Measurements from ENCODE around the gene RAB19. TPM values are rescaled to one million over a fixed set of nuclear protein-coding genes. Genes with fewer than 3 reads are reported as not detected.
A peak's percentile ranks its signal among the peaks of the same experiment; 100 is the strongest.

The RAB19 gene
- total and polyA plus RNA-seq, 9 of the 15 experiments (the other 6 are each of a cell fraction or from before 2014, with no cell fraction given) = not detected

GRCh38 chr7:140476698-140477261 is 72.9 kb downstream of the RAB19 start (continued):
- TF ChIP-seq THAP12 (CRISPR knock-in tag; IDR thresholded peaks at IDR 0.05) = no peak
- TF ChIP-seq, protein P1, sequence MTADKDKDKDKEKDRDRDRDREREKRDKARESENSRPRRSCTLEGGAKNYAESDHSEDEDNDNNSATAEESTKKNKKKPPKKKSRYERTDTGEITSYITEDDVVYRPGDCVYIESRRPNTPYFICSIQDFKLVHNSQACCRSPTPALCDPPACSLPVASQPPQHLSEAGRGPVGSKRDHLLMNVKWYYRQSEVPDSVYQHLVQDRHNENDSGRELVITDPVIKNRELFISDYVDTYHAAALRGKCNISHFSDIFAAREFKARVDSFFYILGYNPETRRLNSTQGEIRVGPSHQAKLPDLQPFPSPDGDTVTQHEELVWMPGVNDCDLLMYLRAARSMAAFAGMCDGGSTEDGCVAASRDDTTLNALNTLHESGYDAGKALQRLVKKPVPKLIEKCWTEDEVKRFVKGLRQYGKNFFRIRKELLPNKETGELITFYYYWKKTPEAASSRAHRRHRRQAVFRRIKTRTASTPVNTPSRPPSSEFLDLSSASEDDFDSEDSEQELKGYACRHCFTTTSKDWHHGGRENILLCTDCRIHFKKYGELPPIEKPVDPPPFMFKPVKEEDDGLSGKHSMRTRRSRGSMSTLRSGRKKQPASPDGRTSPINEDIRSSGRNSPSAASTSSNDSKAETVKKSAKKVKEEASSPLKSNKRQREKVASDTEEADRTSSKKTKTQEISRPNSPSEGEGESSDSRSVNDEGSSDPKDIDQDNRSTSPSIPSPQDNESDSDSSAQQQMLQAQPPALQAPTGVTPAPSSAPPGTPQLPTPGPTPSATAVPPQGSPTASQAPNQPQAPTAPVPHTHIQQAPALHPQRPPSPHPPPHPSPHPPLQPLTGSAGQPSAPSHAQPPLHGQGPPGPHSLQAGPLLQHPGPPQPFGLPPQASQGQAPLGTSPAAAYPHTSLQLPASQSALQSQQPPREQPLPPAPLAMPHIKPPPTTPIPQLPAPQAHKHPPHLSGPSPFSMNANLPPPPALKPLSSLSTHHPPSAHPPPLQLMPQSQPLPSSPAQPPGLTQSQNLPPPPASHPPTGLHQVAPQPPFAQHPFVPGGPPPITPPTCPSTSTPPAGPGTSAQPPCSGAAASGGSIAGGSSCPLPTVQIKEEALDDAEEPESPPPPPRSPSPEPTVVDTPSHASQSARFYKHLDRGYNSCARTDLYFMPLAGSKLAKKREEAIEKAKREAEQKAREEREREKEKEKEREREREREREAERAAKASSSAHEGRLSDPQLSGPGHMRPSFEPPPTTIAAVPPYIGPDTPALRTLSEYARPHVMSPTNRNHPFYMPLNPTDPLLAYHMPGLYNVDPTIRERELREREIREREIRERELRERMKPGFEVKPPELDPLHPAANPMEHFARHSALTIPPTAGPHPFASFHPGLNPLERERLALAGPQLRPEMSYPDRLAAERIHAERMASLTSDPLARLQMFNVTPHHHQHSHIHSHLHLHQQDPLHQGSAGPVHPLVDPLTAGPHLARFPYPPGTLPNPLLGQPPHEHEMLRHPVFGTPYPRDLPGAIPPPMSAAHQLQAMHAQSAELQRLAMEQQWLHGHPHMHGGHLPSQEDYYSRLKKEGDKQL (CRISPR knock-in tag; IDR thresholded peaks at IDR 0.05; ENCODE audit: borderline replicate concordance) = no peak
- no peak for TF ChIP-seq STAT6 (CRISPR knock-in tag; IDR thresholded peaks at IDR 0.05)
- no peak for TF ChIP-seq ZNF3 (CRISPR knock-in tag; IDR thresholded peaks at IDR 0.05)
- TF ChIP-seq HDGF (IDR thresholded peaks at IDR 0.05) = 0 out of 2 replicates have a peak, but pooled peaks have one; percentile 16
- TF ChIP-seq ZBED1 (IDR thresholded peaks at IDR 0.05) = no peak
- TF ChIP-seq, protein P2, sequence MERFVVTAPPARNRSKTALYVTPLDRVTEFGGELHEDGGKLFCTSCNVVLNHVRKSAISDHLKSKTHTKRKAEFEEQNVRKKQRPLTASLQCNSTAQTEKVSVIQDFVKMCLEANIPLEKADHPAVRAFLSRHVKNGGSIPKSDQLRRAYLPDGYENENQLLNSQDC (CRISPR knock-in tag; IDR thresholded peaks at IDR 0.05) = no peak
- TF ChIP-seq YY1 (IDR thresholded peaks at IDR 0.05; ENCODE audit: borderline replicate concordance in 1 of 3, control insufficient read depth in 1 of 3, extremely low read depth in 1 of 3, insufficient read depth in 3 of 3, insufficient read length in 1 of 3, insufficient replicate concordance in 2 of 3, low read depth in 1 of 3, low read length in 2 of 3) = no peak
- no peak for TF ChIP-seq HNRNPH1 (optimal IDR thresholded peaks at IDR 0.05; ENCODE audit: low read depth, low read length)
- TF ChIP-seq, protein P3, sequence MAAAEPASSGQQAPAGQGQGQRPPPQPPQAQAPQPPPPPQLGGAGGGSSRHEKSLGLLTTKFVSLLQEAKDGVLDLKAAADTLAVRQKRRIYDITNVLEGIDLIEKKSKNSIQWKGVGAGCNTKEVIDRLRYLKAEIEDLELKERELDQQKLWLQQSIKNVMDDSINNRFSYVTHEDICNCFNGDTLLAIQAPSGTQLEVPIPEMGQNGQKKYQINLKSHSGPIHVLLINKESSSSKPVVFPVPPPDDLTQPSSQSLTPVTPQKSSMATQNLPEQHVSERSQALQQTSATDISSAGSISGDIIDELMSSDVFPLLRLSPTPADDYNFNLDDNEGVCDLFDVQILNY (CRISPR knock-in tag; IDR thresholded peaks at IDR 0.05) = no peak
- TF ChIP-seq SNIP1 (IDR thresholded peaks at IDR 0.05; ENCODE audit: low read depth) = no peak
- no peak for TF ChIP-seq HMGN3 (IDR thresholded peaks at IDR 0.05; ENCODE audit: borderline replicate concordance, extremely low read depth, insufficient read length, low read depth, low read length)
- TF ChIP-seq TRIM24 (IDR thresholded peaks at IDR 0.05) = no peak
- no peak for TF ChIP-seq CBX3 (IDR thresholded peaks at IDR 0.05; ENCODE audit: borderline replicate concordance in 1 of 2, low read length in 2 of 2)
- TF ChIP-seq RCOR1 (IDR thresholded peaks at IDR 0.05; ENCODE audit: borderline replicate concordance in 1 of 2, low read depth in 2 of 2, low read length in 2 of 2) = 0 out of 4 replicates have a peak, but pooled peaks of 1 of the 2 experiments have one; percentile 12
